Measurements from ENCODE around the gene MNS1. TPM values are rescaled to one million over a fixed set of nuclear protein-coding genes. Genes with fewer than 3 reads are reported as not detected.

MNS1 gene
- 0.83 TPM in 1 of 2 replicates, not detected in the other for total RNA-seq
- total RNA-seq (2013), result 0.23 TPM
- not detected in 2 replicates for polyA plus RNA-seq
- polyA minus RNA-seq, result 0.51 and 1.4 TPM in 2 replicates

GRCh38 chr15:56464893-56465520 lies at the start of gene MNS1:
Gene MNS1, minus strand, starts transcription at chr15:56465137. Its CDS starts 165 bp downstream, at chr15:56464972.
- no peaks in the 10 kb centered on the region for H3K9me3 Mint-ChIP-seq (ENCODE audit: insufficient read depth)
- ATAC-seq (ENCODE audit: low read depth) (peak; percentile 96), DNase-seq (peak; percentile 97)
- Histone ChIP-seq H3K36me3 (replicated peaks in 1 of 2; ENCODE audit: control extremely low read depth in 1 of 2, control insufficient read depth in 1 of 2, extremely low read depth in 1 of 2, insufficient read depth in 2 of 2, low read length in 1 of 2) (no peaks in the 10 kb centered on the region), H3K27me3 (replicated peaks in 1 of 4; ENCODE audit: control extremely low read depth in 1 of 4, control insufficient read depth in 3 of 4, insufficient read depth in 4 of 4, low read length in 3 of 4) (no peaks in the 10 kb centered on the region), H3K9me3 (ENCODE audit: control extremely low read depth in 1 of 3, control insufficient read depth in 2 of 3, insufficient read depth in 1 of 3, low read length in 2 of 3) (no peaks in the 10 kb centered on the region), H3K27ac (ENCODE audit: low read length in 2 of 2) (peak within 1 kb of the TSS; percentile 56 to 79), H3K9ac (ENCODE audit: low read length) (peak within 1 kb of the TSS; percentile 65), H2AFZ (ENCODE audit: insufficient read depth, low read depth, low read length, poor library complexity, severe bottlenecking) (peak within 1 kb of the TSS; percentile 62), H3K4me1 (ENCODE audit: control insufficient read depth in 2 of 2, insufficient read depth in 2 of 2, low read length in 2 of 2) (peaks cover 4 to 12% of the 10 kb centered on the region in 2 donors), H3K4me2 (replicated peaks; ENCODE audit: low read depth, low read length, poor library complexity, severe bottlenecking) (peak within 1 kb of the TSS; percentile 81), H3K4me3 (ENCODE audit: control extremely low read depth in 1 of 5, extremely low read depth in 1 of 5, insufficient read depth in 1 of 5, low read depth in 2 of 5, low read length in 4 of 5) (peak within 1 kb of the TSS; percentile 37 to 71 (median 59)), H4K20me1 (ENCODE audit: control insufficient read depth, insufficient read depth, low read length, poor library complexity, severe bottlenecking) (no peaks in the 10 kb centered on the region), H3K79me2 (ENCODE audit: control insufficient read depth, insufficient read depth, low read length) (no peaks in the 10 kb centered on the region)
- WGBS (ENCODE audit: insufficient coverage), result under 1% methylated on average over 38 of the region's 38 CpGs
- ChIA-PET POLR2A (interaction anchor here (0.6 kb wide), 1 partner anchor 818 kb away, joined by 3 read pairs; no protein-coding TSS in a partner anchor), CTCF (interaction anchor here (1.8 kb wide), 1 partner anchor 26 kb away, joined by 10 read pairs; no protein-coding TSS in a partner anchor)
- TF ChIP-seq EZH2 (IDR thresholded peaks at IDR 0.05; ENCODE audit: borderline replicate concordance, insufficient read depth, low read depth, low read length, poor library complexity, severe bottlenecking) (no peak), CTCF (IDR thresholded peaks at IDR 0.05) (no peak)
- H3K27me3 Mint-ChIP-seq, result no peaks in the 10 kb centered on the region
- peak within 1 kb of the TSS; percentile 94 for H3K4me3 Mint-ChIP-seq
- intact Hi-C loops (cut with micrococcal nuclease), result loop anchor here (2.0 to 5.0 kb wide), 5 partner anchors 94 to 1242 kb away; partner anchors contain the start of gene POLR2M
- peaks cover 21% of the 10 kb centered on the region for H3K4me1 Mint-ChIP-seq
- peak within 1 kb of the TSS; percentile 96 for H3K27ac Mint-ChIP-seq

- peaks cover 2% of the 10 kb centered on the region for H3K9me3 Mint-ChIP-seq (ENCODE audit: insufficient read depth)
- H3K79me2 ChIP-seq (ENCODE audit: control insufficient read depth, insufficient read depth, low read length), result no peaks in the 10 kb centered on the region
- no peak overlapping the region for H3K4me3 ChIP-seq (ENCODE audit: control extremely low read depth in 1 of 5, extremely low read depth in 1 of 5, insufficient read depth in 1 of 5, low read depth in 2 of 5, low read length in 4 of 5)
- H3K4me3 Mint-ChIP-seq, result peak overlapping the region; percentile 24
- peak overlapping the region; percentile 32 for H3K4me2 ChIP-seq (replicated peaks; ENCODE audit: low read depth, low read length, poor library complexity, severe bottlenecking)
- H3K4me1 ChIP-seq (ENCODE audit: control insufficient read depth in 2 of 2, insufficient read depth in 2 of 2, low read length in 2 of 2), result peaks cover 0 to 3% of the 10 kb centered on the region in 2 donors
- no peaks in the 10 kb centered on the region for H3K9me3 ChIP-seq (ENCODE audit: control extremely low read depth in 1 of 3, control insufficient read depth in 2 of 3, insufficient read depth in 1 of 3, low read length in 2 of 3)
- no peaks in the 10 kb centered on the region for H4K20me1 ChIP-seq (ENCODE audit: control insufficient read depth, insufficient read depth, low read length, poor library complexity, severe bottlenecking)
- no peaks in the 10 kb centered on the region for H3K36me3 ChIP-seq (replicated peaks in 1 of 2; ENCODE audit: control extremely low read depth in 1 of 2, control insufficient read depth in 1 of 2, extremely low read depth in 1 of 2, insufficient read depth in 2 of 2, low read length in 1 of 2)
- ChIA-PET POLR2A (no interaction called here), CTCF (interaction anchor here (0.9 to 9.9 kb wide), 19 partner anchors 11 to 1046 kb away, joined by 3 to 108 read pairs (median 4); partner anchors contain the start of genes TCF12 and ZNF280D)
- ATAC-seq (ENCODE audit: low read depth), result peak; percentile 63
- 33% methylated on average over 6 of the region's 7 CpGs for WGBS (ENCODE audit: insufficient coverage)
- H3K4me1 Mint-ChIP-seq, result peaks cover 3% of the 10 kb centered on the region
- intact Hi-C loops (cut with micrococcal nuclease), result loop anchor here (1.0 to 5.0 kb wide), 3 partner anchors 237 to 1046 kb away; partner anchors contain the start of gene ZNF280D
- no peak for TF ChIP-seq EZH2 (IDR thresholded peaks at IDR 0.05; ENCODE audit: borderline replicate concordance, insufficient read depth, low read depth, low read length, poor library complexity, severe bottlenecking)
- TF ChIP-seq CTCF (IDR thresholded peaks at IDR 0.05), result peak; percentile 84
- H3K27me3 Mint-ChIP-seq, result no peaks in the 10 kb centered on the region
- H3K27ac Mint-ChIP-seq, result no peak overlapping the region
- H3K27me3 ChIP-seq (replicated peaks in 1 of 4; ENCODE audit: control extremely low read depth in 1 of 4, control insufficient read depth in 3 of 4, insufficient read depth in 4 of 4, low read length in 3 of 4), result no peaks in the 10 kb centered on the region
- peak overlapping the region; percentile 50 for H2AFZ ChIP-seq (ENCODE audit: insufficient read depth, low read depth, low read length, poor library complexity, severe bottlenecking)
- DNase-seq, result peak; percentile 69
- no peak overlapping the region for H3K27ac ChIP-seq (ENCODE audit: low read length in 2 of 2)
- no peak overlapping the region for H3K9ac ChIP-seq (ENCODE audit: low read length)
Measured at GRCh38 chr15:56496635-56497034, 31.7 kb upstream of the MNS1 start.

All from B cell (primary cell).